Endothelial cell of umbilical vein (primary cell): Measurements from ENCODE around the gene CLBA1. TPM values are rescaled to one million over a fixed set of nuclear protein-coding genes. Genes with fewer than 3 reads are reported as not detected.

Experiments
- BruUV-seq: library from RNA; stranded (reverse); fragments of 400-500 nt; replicated peaks from 2 replicates; lab custom pipeline; 2021; lab: Mats Ljungman, UMichigan
- CTCF ChIA-PET: fragments of 300-600, 350-600 bp; sonication (Branson Sonifier 250); formaldehyde crosslinking; loops from one replicate; lab custom pipeline; 2021; ENCODE audit warnings: antibody characterized with exemption, inconsistent platforms; lab: Charles Lee
- POLR2A ChIA-PET: fragments of 300-600, 350-600 bp; sonication (Branson Sonifier 250); formaldehyde crosslinking; loops from one replicate; lab custom pipeline; 2021; ENCODE audit warnings: antibody characterized with exemption, inconsistent platforms; lab: Charles Lee
- DNase-seq: peaks from one replicate; pipeline ENCODE4 v3.0.0-alpha.2; 2011; ENCODE audit warnings: low read depth, low spot score
- FAIRE-seq: peaks from 2 replicates; lab custom pipeline; 2011; peaks lifted over from hg19 to GRCh38; lab: Jason Lieb, UNC
- H2AFZ ChIP-seq: 2 replicates; pipeline ENCODE4 v1.6.0; 2012; ENCODE audit warnings: low read depth, low read length, control low read depth, inconsistent platforms
- H3K27ac ChIP-seq: 2 replicates; pipeline ENCODE4 v1.5.1; 2011; ENCODE audit warnings: low read depth, mild to moderate bottlenecking, control low read depth, low read length, moderate library complexity; ENCODE audit not compliant: insufficient read depth
- H3K27me3 ChIP-seq, 2 experiments: 2 replicates each; pipeline versions ENCODE4 v1.6.0 to v1.6.1; 2011; ENCODE audit warnings: low read length in 2 of 2, mixed read lengths in 1 of 2; ENCODE audit not compliant: control insufficient read depth in 2 of 2, insufficient read depth in 2 of 2
- H3K36me3 ChIP-seq, 2 experiments: 2 replicates in 1 of 2; 3 replicates in 1 of 2; pipeline ENCODE4 v1.5.1; 2011; ENCODE audit warnings: low read length in 2 of 2, mild to moderate bottlenecking in 1 of 2, moderate library complexity in 1 of 2; ENCODE audit not compliant: control insufficient read depth in 2 of 2, insufficient read depth in 2 of 2; ENCODE audit errors: extremely low read depth in 1 of 2
- H3K4me1 ChIP-seq: 3 replicates; pipeline ENCODE4 v1.5.1; 2011; ENCODE audit warnings: mild to moderate bottlenecking, low read length; ENCODE audit not compliant: control insufficient read depth, insufficient read depth; ENCODE audit errors: extremely low read depth
- H3K4me2 ChIP-seq: 2 replicates; pipeline ENCODE4 v1.6.1; 2011; ENCODE audit warnings: low read length, control low read depth, mixed read lengths; ENCODE audit not compliant: insufficient read depth
- H3K4me3 ChIP-seq, 3 experiments: fragments of 200-600 bp in 1 of 3; sonication (generic), shearing (Covaris generic) in 1 of 3; replicated peaks in 1 of 3; 2 replicates each; pipeline ENCODE4 v1.5.1; 2011 to 2016; ENCODE audit warnings: control low read depth in 3 of 3, low read length in 3 of 3, mild to moderate bottlenecking in 2 of 3, inconsistent platforms in 1 of 3, low read depth in 1 of 3, moderate library complexity in 1 of 3; ENCODE audit not compliant: insufficient read depth in 1 of 3
- H3K79me2 ChIP-seq: 2 replicates; pipeline ENCODE4 v1.6.0; 2012; ENCODE audit warnings: low read length, inconsistent platforms; ENCODE audit not compliant: control insufficient read depth, insufficient read depth
- H3K9ac ChIP-seq: replicated peaks from 2 replicates; pipeline ENCODE3; 2011; ENCODE audit warnings: low read length, control low read depth; ENCODE audit not compliant: insufficient read depth; ENCODE audit errors: extremely low read depth
- H3K9me1 ChIP-seq: replicated peaks from 3 replicates; pipeline ENCODE4 v1.6.0; 2011; ENCODE audit warnings: mild to moderate bottlenecking, low read length; ENCODE audit not compliant: control insufficient read depth, insufficient read depth; ENCODE audit errors: extremely low read depth
- H3K9me3 ChIP-seq: replicated peaks from 2 replicates; pipeline ENCODE4 v1.5.1; 2012; ENCODE audit warnings: low read length, inconsistent platforms; ENCODE audit not compliant: control insufficient read depth, insufficient read depth
- H4K20me1 ChIP-seq: replicated peaks from 2 replicates; pipeline ENCODE3; 2011; ENCODE audit warnings: mild to moderate bottlenecking, low read length; ENCODE audit not compliant: control insufficient read depth, insufficient read depth; ENCODE audit errors: extremely low read depth
- CTCF ChIP-seq, 2 donors: IDR thresholded peaks; 1 replicate in 1 of 2; 2 replicates in 1 of 2; pipeline ENCODE4 v1.5.1; 2011; ENCODE audit warnings: low read length in 2 of 2, mild to moderate bottlenecking in 2 of 2, moderate library complexity in 2 of 2, control low read depth in 1 of 2, inconsistent platforms in 1 of 2, low read depth in 1 of 2; ENCODE audit not compliant: insufficient read depth in 1 of 2; ENCODE audit errors: extremely low read depth in 1 of 2
- EZH2 ChIP-seq: IDR thresholded peaks from 2 replicates; pipeline ENCODE4 v1.6.1; 2012; ENCODE audit warnings: borderline replicate concordance, low read depth, mild to moderate bottlenecking, moderate library complexity, low read length, inconsistent platforms; ENCODE audit not compliant: severe bottlenecking
- FOS ChIP-seq: IDR thresholded peaks from 2 replicates; pipeline ENCODE4 v1.6.1; 2011; ENCODE audit warnings: mild to moderate bottlenecking, low read length, moderate library complexity, borderline replicate concordance; ENCODE audit not compliant: insufficient read depth
- GATA2 ChIP-seq: IDR thresholded peaks from 2 replicates; pipeline ENCODE4 v1.7.0; 2011; ENCODE audit warnings: low read depth, mild to moderate bottlenecking, moderate library complexity, mixed read lengths, low read length; ENCODE audit not compliant: insufficient read length, insufficient read depth
- JUN ChIP-seq: IDR thresholded peaks from 2 replicates; pipeline ENCODE4 v1.6.1; 2011; ENCODE audit warnings: borderline replicate concordance, low read depth; ENCODE audit not compliant: insufficient read length, insufficient read depth
- MAX ChIP-seq: IDR thresholded peaks from 2 replicates; pipeline ENCODE4 v1.6.1; 2011; ENCODE audit not compliant: insufficient read depth, insufficient read length
- MYC ChIP-seq: IDR thresholded peaks from one replicate; pipeline ENCODE4 v1.6.1; 2011; ENCODE audit warnings: mild to moderate bottlenecking, low read depth, low read length
- POLR2A ChIP-seq: IDR thresholded peaks from 2 replicates; pipeline ENCODE4 v1.6.1; 2012; ENCODE audit warnings: low read depth, mild to moderate bottlenecking, control low read depth, low read length
- POLR2AphosphoS5 ChIP-seq: IDR thresholded peaks from 2 replicates; pipeline ENCODE4 v1.6.1; 2012; ENCODE audit warnings: low read depth, mild to moderate bottlenecking, control low read depth, low read length, moderate library complexity; ENCODE audit not compliant: insufficient read depth
- dilution Hi-C: fragments of 300-500 bp; cut with MboI; formaldehyde crosslinking; loops from one replicate; pipeline ENCODE4 v1.15.0; 2019; ENCODE audit warnings: low sequenced_read_pairs; ENCODE audit not compliant: extremely low pct_ligation_motif_present
- intact Hi-C: fragments of 100-400 bp; cut with micrococcal nuclease; formaldehyde crosslinking; loops from one replicate; pipeline ENCODE4 v1.10.0; 2022
- polyA plus RNA-seq, 4 experiments: library from polyadenylated mRNA; depleted of rRNA in 3 of 4; stranded (reverse) in 3 of 4; unstranded in 1 of 4; fragments of >200 nt; gene quantifications; 2 replicates each; pipeline versions ENCODE4 v1.2.1 to v1.2.3, GENCODE V29; 2011 to 2012; ENCODE audit warnings: missing spikeins in 1 of 4
- total RNA-seq: library from RNA; stranded (reverse); gene quantifications from 2 replicates; pipeline ENCODE4 v1.2.3, GENCODE V29; 2021

Gene CLBA1
- total and polyA plus RNA-seq, 2 donors (not counting 3 experiments of a cell fraction or from before 2014, with no cell fraction given) = 5.2 to 5.3 TPM

GRCh38 chr14:104938436-104938835, 47.2 kb upstream of the CLBA1 start:
- Histone ChIP-seq H3K9ac (no peak overlapping the region), H2AFZ (no peak overlapping the region), H3K4me3 (no peak overlapping the region), H3K79me2 (no peaks in the 10 kb centered on the region), H3K9me3 (no peaks in the 10 kb centered on the region), H3K9me1 (no peaks in the 10 kb centered on the region), H3K27me3 (peaks cover 3 to 5% of the 10 kb centered on the region in 2 experiments), H3K27ac (no peak overlapping the region), H4K20me1 (no peaks in the 10 kb centered on the region), H3K36me3 (peaks cover 0 to 3% of the 10 kb centered on the region in 2 experiments), H3K4me2 (no peak overlapping the region), H3K4me1 (no peaks in the 10 kb centered on the region)
- no TSS peak for BruUV-seq
- dilution Hi-C loops = loop anchor here (10.0 kb wide), 1 partner anchor 136 kb away; no protein-coding TSS in a partner anchor
- intact Hi-C loops = no loop called here
- TF ChIP-seq MYC (no peak), JUN (no peak), MAX (no peak), POLR2AphosphoS5 (no peak)
- DNase-seq (no peak), FAIRE-seq (no peak)
- CTCF ChIA-PET = no interaction called here
- POLR2A ChIA-PET = no interaction called here

- no peak overlapping the region for H3K27ac ChIP-seq
- H3K4me1 ChIP-seq = no peaks in the 10 kb centered on the region
- no peak overlapping the region for H3K4me3 ChIP-seq
- intact Hi-C loops (no loop called here), dilution Hi-C loops (loop anchor here (10.0 kb wide), 1 partner anchor 136 kb away; no protein-coding TSS in a partner anchor)
- peaks cover 0 to 3% of the 10 kb centered on the region in 2 experiments for H3K36me3 ChIP-seq
- FAIRE-seq (no peak), DNase-seq (no peak)
- H4K20me1 ChIP-seq = no peaks in the 10 kb centered on the region
- H3K4me2 ChIP-seq = no peak overlapping the region
- H3K9me3 ChIP-seq = no peaks in the 10 kb centered on the region
- ChIA-PET POLR2A (no interaction called here), CTCF (interaction anchor here (1.1 kb wide), 1 partner anchor 30 kb away, joined by 3 read pairs; no protein-coding TSS in a partner anchor)
- H3K9me1 ChIP-seq = no peaks in the 10 kb centered on the region
- TF ChIP-seq POLR2A (no peak), CTCF (IDR thresholded peaks at IDR 0.05; ENCODE audit: extremely low read depth in 1 of 2, insufficient read depth in 1 of 2, low read depth in 1 of 2, low read length in 2 of 2) (no peak), POLR2AphosphoS5 (no peak), FOS (no peak), MAX (no peak), JUN (no peak), MYC (no peak), EZH2 (no peak), GATA2 (no peak)
- no peaks in the 10 kb centered on the region for H3K79me2 ChIP-seq
- H3K9ac ChIP-seq = no peak overlapping the region
- H2AFZ ChIP-seq = no peak overlapping the region
- H3K27me3 ChIP-seq = peaks cover 3 to 5% of the 10 kb centered on the region in 2 experiments
- BruUV-seq = no TSS peak
These were observed 46.6 kb upstream of the CLBA1 start for GRCh38 chr14:104938960-104939359.
